HG03378 (cell line): Measurements from ENCODE around the gene TSLP.

Experiments
- ATAC-seq: cut with Tn5 transposase; IDR thresholded peaks from one replicate; pipeline ENCODE4 v1.9.1; 2021; ENCODE audit warnings: mild to moderate bottlenecking, moderate library complexity; ENCODE audit not compliant: unreplicated experiment

Gene TSLP

DNA sequence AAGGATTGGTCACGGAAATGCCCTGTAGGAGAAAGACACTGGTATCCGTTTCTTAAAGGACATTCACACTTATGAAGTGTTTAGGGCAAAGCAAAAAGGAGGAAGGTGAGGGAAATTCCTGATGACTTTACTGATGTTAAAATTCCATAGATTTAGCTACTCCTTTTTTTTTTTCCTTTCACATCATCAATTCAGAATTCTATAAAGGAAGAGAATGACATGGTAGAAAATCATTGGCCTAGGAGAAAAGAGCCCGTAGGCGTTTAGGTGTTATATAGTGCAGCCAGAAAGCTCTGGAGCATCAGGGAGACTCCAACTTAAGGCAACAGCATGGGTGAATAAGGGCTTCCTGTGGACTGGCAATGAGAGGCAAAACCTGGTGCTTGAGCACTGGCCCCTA, at the start of gene TSLP:
TSS of gene TSLP (plus strand) at position 301 of the 400 bp plus-strand sequence. CDS start 178 bp downstream, outside the sequence.
- no peak for ATAC-seq

- no peak for ATAC-seq
These were observed 49.2 kb upstream of the TSLP start for GRCh38 chr5:111022301-111022700.

DNA sequence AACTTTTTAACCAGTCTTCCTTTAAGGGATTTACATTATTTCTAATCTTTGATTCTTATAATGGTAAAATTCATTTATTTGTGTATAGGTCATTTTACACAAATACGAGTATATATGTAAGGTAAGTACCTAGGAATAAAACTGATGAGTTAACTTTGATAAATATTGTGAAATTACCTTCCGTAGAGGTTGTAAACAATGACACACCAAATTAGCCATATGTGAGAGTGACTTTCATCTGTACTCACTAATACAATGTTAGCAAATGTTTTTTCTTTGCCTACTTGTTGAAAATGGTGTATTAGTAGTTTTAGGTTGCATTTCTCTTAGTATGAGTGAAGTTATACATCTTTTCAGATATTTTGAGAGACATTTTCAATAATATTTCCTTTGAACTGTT, 42.6 kb upstream of the TSLP start:
- no peak for ATAC-seq

- ATAC-seq, result no peak
These were observed 27.6 kb upstream of the TSLP start for GRCh38 chr5:111043712-111044506.

DNA sequence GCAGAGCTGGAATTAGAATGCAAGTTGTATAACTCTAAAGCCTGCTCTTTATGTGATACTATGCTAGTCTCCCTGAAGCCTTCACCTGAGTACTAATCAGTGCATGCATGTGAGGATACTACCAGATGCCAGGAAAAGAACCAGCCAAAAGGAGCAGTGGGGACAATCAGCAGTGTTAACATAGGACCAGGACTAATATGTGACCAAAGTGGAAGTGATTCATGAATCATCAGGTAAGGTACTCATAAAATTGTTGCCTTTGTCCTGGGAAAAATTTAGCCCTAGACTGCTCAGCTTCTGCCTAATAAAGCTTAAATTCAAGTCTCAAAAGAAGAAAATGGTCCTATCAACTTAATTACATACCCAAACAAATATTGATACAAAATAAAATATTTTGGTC, 13.4 kb upstream of the TSLP start:
- ATAC-seq, result no peak

- ATAC-seq, result no peak
These were observed 11.3 kb upstream of the TSLP start for GRCh38 chr5:111060169-111060568.

DNA sequence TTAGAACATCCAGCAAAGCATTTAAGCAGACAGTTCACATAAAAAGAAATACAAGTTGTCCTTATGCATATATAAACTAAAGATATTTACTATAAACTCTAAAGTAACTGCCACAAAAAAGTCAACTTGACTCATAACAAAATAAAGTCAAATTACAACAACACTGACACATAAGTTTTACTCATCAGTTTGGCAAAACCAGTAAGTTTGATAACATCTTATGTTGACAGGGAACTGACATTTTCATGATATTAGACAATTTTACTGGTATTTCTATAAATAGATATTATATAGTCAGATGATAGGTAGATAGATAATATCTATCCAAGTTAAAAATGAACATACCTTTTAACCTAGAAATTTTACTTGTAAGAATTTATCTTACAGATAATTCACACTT, 9.9 kb upstream of the TSLP start:
- ATAC-seq, result no peak

DNA sequence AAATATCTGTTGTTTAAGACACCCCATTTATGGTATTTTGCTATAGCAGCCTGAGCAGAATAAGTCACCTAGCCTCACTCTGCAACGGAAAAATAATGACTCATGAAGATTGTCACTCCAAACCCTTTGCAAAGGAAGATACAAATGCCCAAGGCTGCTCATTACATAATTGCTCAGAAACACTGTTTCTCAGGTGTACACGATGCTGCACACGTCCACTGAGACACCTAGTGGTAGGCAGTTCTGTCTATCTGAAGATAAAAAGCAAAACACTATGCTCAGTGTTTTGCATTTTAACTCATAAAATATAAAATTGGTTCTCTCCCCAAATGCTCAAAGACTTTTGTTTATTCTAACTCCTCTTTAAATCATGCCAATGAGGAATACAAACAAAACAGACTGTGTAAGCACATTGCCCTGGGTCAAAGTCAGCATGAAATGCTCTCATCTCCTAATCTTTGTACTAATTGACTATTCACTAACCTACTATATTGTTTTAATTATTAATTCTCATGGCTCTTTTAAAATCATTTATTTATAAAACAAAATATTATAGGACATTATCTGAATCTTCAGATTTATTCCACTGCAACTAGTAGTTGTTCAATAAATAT, 7.7 kb upstream of the TSLP start:
- ATAC-seq, result peak; percentile 73

- no peak for ATAC-seq
These were observed 5.1 kb upstream of the TSLP start for GRCh38 chr5:111066261-111066938.

DNA sequence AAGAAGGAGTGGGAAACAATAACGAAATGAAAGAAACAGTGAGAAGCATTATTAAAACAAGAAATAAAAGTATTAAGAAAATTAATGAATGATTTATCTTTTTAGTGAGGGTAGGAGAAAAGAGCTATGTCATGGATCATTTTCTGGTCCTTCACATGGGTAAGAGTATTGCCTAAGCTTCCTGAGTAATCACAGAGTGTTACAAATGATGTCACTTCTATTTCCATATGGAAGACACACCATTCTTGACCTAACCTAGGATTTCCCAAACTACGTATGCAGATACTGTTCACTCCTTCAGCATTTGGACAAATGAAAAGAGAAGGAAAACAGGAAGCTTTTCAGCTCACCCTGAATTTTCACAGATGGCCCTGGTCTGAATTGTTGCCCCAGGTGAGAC, 3.3 kb upstream of the TSLP start:
- ATAC-seq, result no peak

DNA sequence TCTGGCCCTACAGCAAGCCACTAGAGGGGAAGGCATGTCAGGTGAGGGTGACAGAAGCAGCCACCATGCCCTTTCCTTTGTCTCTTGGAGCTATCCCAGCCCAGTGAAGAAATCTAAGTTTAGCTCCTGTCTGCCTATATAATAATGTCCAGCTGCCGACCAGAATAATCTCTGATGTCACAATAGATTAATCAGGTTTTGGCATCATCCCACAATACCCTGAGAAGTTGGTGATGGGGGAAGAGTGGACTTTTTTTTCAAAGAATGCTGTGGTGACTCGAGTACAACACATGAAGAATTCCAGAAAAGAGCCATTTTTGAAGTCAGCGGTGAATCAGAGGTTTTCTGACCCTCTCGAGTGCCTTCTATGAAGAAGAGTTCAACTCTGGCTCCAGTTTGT, 1.7 kb upstream of the TSLP start:
- ATAC-seq, result no peak

GRCh38 chr5:111070272-111071134, 1.0 kb upstream of the TSLP start:
- ATAC-seq, result no peak

- ATAC-seq, result no peak
These were observed 1.6 kb downstream of the TSLP start for GRCh38 chr5:111072949-111073682.

- no peak for ATAC-seq
These were observed 2.7 kb downstream of the TSLP start for GRCh38 chr5:111074244-111074643.

GRCh38 chr5:111075520-111075919, 4.0 kb downstream of the TSLP start:
- peak; percentile 34 for ATAC-seq

GRCh38 chr5:111076091-111076490, 4.6 kb downstream of the TSLP start:
- no peak for ATAC-seq

DNA sequence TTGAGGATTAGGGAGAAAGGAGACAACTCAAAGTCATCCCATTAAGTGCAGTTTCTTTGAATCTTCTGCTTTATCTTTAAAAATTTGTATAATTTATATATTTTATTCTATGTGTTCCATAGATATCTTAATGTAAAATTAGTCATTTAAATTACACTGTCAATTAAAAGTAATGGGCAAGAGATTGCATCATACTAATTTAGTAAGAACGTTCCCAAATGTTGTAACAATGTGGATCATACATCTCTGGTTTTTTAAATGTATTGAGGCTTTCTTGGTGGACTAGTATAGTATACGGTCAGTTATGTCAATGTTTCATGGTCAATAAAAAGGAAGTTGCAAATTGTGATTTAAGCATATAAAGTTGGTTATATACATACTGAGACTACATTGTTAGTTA, 6.2 kb downstream of the TSLP start:
- ATAC-seq, result no peak

DNA sequence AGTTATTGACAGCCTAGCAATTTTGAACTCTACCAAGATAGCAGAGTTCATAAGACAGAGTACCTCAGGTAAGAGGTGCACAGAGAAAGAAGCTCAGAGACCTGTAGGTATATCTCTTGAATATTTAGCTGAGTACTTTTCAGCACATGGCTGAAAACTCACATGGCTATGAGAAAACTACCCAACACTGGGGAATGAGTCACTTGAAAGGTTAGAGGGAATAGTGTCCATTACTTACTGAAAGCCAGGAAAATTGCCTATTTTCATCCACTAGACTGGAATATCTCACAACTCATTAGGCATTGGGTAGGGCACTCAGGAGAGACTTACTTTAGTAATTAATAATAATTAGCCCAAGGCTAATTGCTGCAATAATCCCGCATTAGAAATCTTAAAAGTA, 8.3 kb downstream of the TSLP start:
- ATAC-seq, result no peak

- no peak for ATAC-seq
These were observed 11.8 kb downstream of the TSLP start for GRCh38 chr5:111083323-111083722.

- peak; percentile 92 for ATAC-seq
These were observed 20.7 kb downstream of the TSLP start, which contains the start of gene WDR36 for GRCh38 chr5:111092062-111092853. TSS of gene WDR36 (plus strand) at chr5:111092348. CDS start at chr5:111092457, 109 bp downstream.
